Heart left ventricle (tissue), 13 donors: ENCODE results near the gene TMED8.

Experiments used
- CTCF ChIP-seq, 12 donors: fragments of 200-600 bp; sonication (generic) in 4 of 12; IDR thresholded peaks; one replicate each; pipeline versions ENCODE4 v1.5.0 to v1.8.0; 2018 to 2022; ENCODE audit warnings: antibody characterized with exemption in 12 of 12, mild to moderate bottlenecking in 5 of 12
- POLR2A ChIP-seq, 2 donors: fragments of 450-650 bp; IDR thresholded peaks; one replicate each; pipeline ENCODE4 v1.6.1; 2017; ENCODE audit warnings: antibody characterized with exemption in 2 of 2, mild to moderate bottlenecking in 2 of 2, moderate library complexity in 2 of 2
- donor health status: ischemic (EF 13 %, LVEDD 7.1; RV severe dilation, severe dysfunction).
- donor health status: DM: no; HTN: yes; CAD: no.
- donor health status: DM: no; HTN: no; CAD: no.
- donor health status: ischemic (EF 25% LVEDD 6.9; RV normal size, moderate dysfunction).
- donor health status: ischemic (EF 25% LVEDD 5.7; RV mildly dilated, moderate dysfunction).
- donor health status: ischemic (EF 35%, LVEDD 5.7; RV mildly dilated, moderate dysfunction).
- donor health status: nonischemic (EF 11% LVEDD 7.7; RV severe dilation, severe dysfunction).
- donor health status: DM: yes; HTN: yes; CAD: no.
- donor health status: PGD.
- donor health status: ischemic (EF 29% LVEDD 5.4; RV normal size, mild dysfunction).
- donor health status: nonischemic (EF 23%, LVEDD 6.1; RV moderate dilation, normal function).

DNA sequence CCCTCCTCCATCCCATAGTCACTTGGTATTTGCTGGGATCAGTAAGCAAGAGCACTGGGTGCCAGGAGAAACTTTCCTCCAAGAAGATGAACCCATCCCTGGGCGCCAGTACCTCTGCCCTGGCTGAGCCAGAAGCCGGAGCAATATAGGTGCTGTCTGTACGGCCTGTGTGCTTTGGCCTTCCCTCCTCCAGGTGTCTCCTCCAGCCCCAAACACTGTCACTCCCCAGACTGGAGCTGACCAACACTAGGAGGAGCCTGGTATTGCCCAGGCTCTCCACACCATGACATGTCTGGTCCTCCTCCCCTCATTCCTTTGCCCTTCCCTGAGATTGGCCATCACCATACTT, 51.2 kb downstream of the TMED8 start:
- TF ChIP-seq CTCF (IDR thresholded peaks at IDR 0.05) (no peak), POLR2A (IDR thresholded peaks at IDR 0.05) (no peak)
